Mucosa of stomach (tissue), 1 donor: Measurements from ENCODE around the gene MACROD2.

Experiments used
- H3K27me3 ChIP-seq: one replicate; pipeline ENCODE4 v1.7.0; 2013; ENCODE audit warnings: mild to moderate bottlenecking, low read length; ENCODE audit not compliant: control insufficient read depth, insufficient read depth
- H3K36me3 ChIP-seq: one replicate; pipeline ENCODE4 v1.7.0; 2013; ENCODE audit warnings: low read length; ENCODE audit not compliant: control insufficient read depth, insufficient read depth
- H3K4me1 ChIP-seq: one replicate; pipeline ENCODE4 v1.7.0; 2013; ENCODE audit warnings: mild to moderate bottlenecking, low read length; ENCODE audit not compliant: control insufficient read depth, insufficient read depth
- H3K4me3 ChIP-seq: one replicate; pipeline ENCODE4 v1.7.0; 2013; ENCODE audit warnings: low read length
- H3K9ac ChIP-seq: one replicate; pipeline ENCODE4 v1.7.0; 2013; ENCODE audit warnings: mild to moderate bottlenecking, low read length, moderate library complexity
- H3K9me3 ChIP-seq: one replicate; pipeline ENCODE4 v1.7.0; 2013; ENCODE audit warnings: mild to moderate bottlenecking, low read length, moderate library complexity; ENCODE audit not compliant: control insufficient read depth
- donor health status: Pancreatic carcinoma.

MACROD2 gene

GRCh38 chr20:14878676-14879019, 883.3 kb downstream of the MACROD2 start:
- H3K4me3 ChIP-seq, result no peak overlapping the region
- no peaks in the 10 kb centered on the region for H3K36me3 ChIP-seq
- H3K27me3 ChIP-seq, result no peaks in the 10 kb centered on the region
- no peaks in the 10 kb centered on the region for H3K9me3 ChIP-seq
- no peak overlapping the region for H3K9ac ChIP-seq
- peaks cover 4% of the 10 kb centered on the region for H3K4me1 ChIP-seq

DNA sequence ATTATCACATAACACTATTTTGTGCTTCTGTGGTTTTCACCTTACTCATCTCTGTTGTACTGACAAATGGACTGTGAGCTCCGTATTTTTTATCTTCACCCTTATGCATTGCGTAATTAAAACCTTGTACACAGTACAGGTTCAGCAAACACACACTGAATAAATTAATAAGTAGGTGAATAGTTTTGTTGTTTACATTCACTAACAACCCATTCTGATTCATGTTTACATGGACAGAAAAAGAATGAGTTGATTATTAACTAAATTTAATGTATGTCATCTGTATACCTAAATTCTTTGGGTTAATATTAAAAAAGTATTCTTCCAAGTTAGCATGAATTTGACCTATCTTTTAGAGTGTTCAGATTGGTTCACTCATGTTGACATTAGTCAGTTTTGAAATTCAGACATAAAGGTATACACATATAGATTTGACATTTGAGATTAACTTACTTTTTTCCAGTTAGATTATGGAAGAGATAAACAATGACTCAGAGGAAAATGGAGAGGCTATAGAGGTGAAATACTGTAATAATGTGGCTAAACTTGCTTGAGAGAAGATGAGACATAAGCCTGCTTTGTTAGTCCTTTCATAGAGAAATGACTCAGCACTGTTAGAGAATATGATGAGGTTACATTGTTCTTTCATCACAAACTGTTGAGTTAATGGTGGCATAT, 883.8 kb downstream of the MACROD2 start:
- H3K4me3 ChIP-seq, result no peak overlapping the region
- H3K9me3 ChIP-seq, result no peaks in the 10 kb centered on the region
- no peaks in the 10 kb centered on the region for H3K36me3 ChIP-seq
- H3K4me1 ChIP-seq, result peaks cover 4% of the 10 kb centered on the region
- H3K27me3 ChIP-seq, result no peaks in the 10 kb centered on the region
- no peak overlapping the region for H3K9ac ChIP-seq

DNA sequence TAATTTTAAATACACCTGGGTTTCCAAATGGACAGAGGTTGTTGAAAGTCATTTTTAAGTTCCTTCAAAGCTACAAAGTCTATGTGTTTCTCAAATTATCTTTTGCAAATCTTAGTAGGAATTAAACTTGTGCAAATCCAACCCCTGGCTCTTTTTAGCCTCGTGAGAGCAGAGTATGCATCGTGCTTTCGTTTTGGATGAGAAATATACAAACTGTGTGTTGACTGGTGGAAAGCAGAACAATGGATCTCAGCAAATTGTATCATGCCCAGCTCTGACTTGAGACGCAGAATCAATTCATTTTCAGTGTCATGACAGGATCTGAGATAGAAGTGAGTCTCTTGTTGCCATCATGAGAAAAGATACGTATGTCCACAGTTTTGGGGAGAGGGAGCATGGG, 884.5 kb downstream of the MACROD2 start:
- Histone ChIP-seq H3K27me3 (no peaks in the 10 kb centered on the region), H3K9ac (no peak overlapping the region), H3K4me1 (peaks cover 4% of the 10 kb centered on the region), H3K36me3 (no peaks in the 10 kb centered on the region), H3K4me3 (no peak overlapping the region), H3K9me3 (no peaks in the 10 kb centered on the region)

DNA sequence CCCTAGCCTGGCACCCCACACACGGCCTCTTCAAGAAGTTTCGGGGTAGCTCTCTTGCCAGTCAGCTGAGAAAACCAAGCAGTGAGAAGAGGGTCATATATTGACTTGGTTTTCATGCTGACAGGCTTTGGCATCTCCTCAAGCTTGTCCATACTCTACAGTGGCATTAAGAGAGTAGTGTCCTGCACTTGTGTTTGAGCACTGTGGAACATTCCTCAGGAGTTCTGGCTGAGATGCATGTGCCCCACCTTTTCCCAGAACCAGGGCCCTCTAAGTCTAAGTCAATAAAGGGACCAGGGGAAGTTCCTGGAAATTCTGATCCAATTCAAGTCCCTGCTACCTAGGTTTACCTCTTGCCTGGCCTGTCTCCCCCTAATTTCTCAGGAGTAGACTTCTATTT, 886.2 kb downstream of the MACROD2 start:
- Histone ChIP-seq H3K4me1 (peaks cover 4% of the 10 kb centered on the region), H3K4me3 (no peak overlapping the region), H3K36me3 (no peaks in the 10 kb centered on the region), H3K9me3 (no peaks in the 10 kb centered on the region), H3K27me3 (no peaks in the 10 kb centered on the region), H3K9ac (no peak overlapping the region)

GRCh38 chr20:14882157-14882556, 886.8 kb downstream of the MACROD2 start:
- no peaks in the 10 kb centered on the region for H3K9me3 ChIP-seq
- H3K4me1 ChIP-seq, result peaks cover 4% of the 10 kb centered on the region
- no peak overlapping the region for H3K9ac ChIP-seq

GRCh38 chr20:14882846-14883245, 887.5 kb downstream of the MACROD2 start:
- no peaks in the 10 kb centered on the region for H3K9me3 ChIP-seq
- H3K4me1 ChIP-seq, result peaks cover 4% of the 10 kb centered on the region

More at GRCh38 chr20:14882157-14882556, 886.8 kb downstream of the MACROD2 start:
- Histone ChIP-seq H3K36me3 (no peaks in the 10 kb centered on the region), H3K27me3 (no peaks in the 10 kb centered on the region), H3K4me3 (no peak overlapping the region)

GRCh38 chr20:14883324-14883723, 888.0 kb downstream of the MACROD2 start:
- Histone ChIP-seq H3K9ac (no peak overlapping the region), H3K27me3 (no peaks in the 10 kb centered on the region), H3K9me3 (no peaks in the 10 kb centered on the region), H3K36me3 (no peaks in the 10 kb centered on the region), H3K4me3 (no peak overlapping the region), H3K4me1 (peaks cover 4% of the 10 kb centered on the region)

More at GRCh38 chr20:14882846-14883245, 887.5 kb downstream of the MACROD2 start:
- H3K27me3 ChIP-seq, result no peaks in the 10 kb centered on the region
- no peak overlapping the region for H3K9ac ChIP-seq
- H3K36me3 ChIP-seq, result no peaks in the 10 kb centered on the region
- no peak overlapping the region for H3K4me3 ChIP-seq

- H3K4me3 ChIP-seq, result no peak overlapping the region
- H3K9ac ChIP-seq, result no peak overlapping the region
- no peaks in the 10 kb centered on the region for H3K9me3 ChIP-seq
- no peaks in the 10 kb centered on the region for H3K27me3 ChIP-seq
- H3K4me1 ChIP-seq, result no peaks in the 10 kb centered on the region
- no peaks in the 10 kb centered on the region for H3K36me3 ChIP-seq
These were observed 890.3 kb downstream of the MACROD2 start for GRCh38 chr20:14885661-14886060.

DNA sequence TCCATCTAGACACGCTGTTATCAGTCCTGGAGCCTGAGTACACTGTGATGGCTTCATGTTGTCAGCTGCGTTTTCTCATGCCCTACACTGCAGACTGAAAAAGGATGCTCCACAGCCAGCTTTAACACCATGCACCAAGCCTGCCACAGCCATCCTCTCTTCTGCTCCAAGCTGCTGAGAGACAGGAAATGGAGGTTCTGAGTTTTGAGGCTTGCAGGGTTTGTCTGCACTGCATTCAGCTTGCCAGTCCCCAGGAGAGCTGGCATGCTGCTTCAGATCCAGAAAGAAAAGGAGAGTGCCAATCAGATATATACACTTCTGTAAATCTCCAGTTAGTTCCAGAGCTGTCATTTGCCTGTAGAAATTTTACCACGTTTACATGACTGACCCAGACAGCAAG, 892.8 kb downstream of the MACROD2 start:
- Histone ChIP-seq H3K4me3 (no peak overlapping the region), H3K27me3 (no peaks in the 10 kb centered on the region), H3K4me1 (no peaks in the 10 kb centered on the region), H3K9me3 (no peaks in the 10 kb centered on the region), H3K9ac (no peak overlapping the region), H3K36me3 (no peaks in the 10 kb centered on the region)

DNA sequence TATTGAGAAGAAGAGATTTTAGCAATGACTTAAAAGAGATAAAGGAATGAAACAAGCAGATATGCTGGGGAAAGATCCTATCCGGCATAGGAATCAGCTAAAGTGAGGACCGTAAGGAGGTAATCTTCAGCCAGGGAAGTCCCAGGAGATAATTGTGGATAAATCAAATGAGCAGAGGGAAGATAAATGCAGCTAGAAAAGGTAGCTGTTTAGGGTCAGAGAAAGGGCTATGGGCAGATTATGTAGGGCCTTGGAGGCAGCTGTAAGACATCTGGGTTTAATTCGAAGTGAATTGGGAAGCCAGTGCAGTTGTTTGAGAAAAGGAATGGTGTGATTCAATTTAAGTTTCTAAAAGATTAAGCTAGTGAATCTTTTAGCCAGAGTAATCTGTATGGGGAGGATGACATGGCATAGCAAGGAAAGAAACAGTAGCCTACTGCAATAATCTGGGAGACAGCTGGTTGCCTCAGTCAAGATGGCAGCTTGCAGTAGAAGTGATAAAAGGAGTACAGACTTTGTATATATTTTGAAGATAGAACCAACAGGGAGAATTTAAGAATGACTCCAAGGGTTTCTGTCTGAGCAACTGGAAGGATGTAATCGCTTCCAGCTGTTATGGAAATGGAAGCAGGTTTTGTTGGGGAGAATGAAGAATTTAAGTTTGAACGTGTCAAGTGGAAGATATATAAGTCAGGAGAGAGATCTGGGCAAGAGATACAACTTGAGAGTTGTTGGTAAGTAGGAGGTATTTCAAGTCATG, 894.4 kb downstream of the MACROD2 start:
- no peak overlapping the region for H3K4me3 ChIP-seq
- no peaks in the 10 kb centered on the region for H3K27me3 ChIP-seq
- no peaks in the 10 kb centered on the region for H3K4me1 ChIP-seq
- H3K9ac ChIP-seq, result no peak overlapping the region
- H3K9me3 ChIP-seq, result no peaks in the 10 kb centered on the region
- no peaks in the 10 kb centered on the region for H3K36me3 ChIP-seq

GRCh38 chr20:14890713-14891112, 895.4 kb downstream of the MACROD2 start:
- no peaks in the 10 kb centered on the region for H3K36me3 ChIP-seq
- no peaks in the 10 kb centered on the region for H3K9me3 ChIP-seq
- no peaks in the 10 kb centered on the region for H3K4me1 ChIP-seq
- H3K9ac ChIP-seq, result no peak overlapping the region
- H3K4me3 ChIP-seq, result no peak overlapping the region
- no peaks in the 10 kb centered on the region for H3K27me3 ChIP-seq

DNA sequence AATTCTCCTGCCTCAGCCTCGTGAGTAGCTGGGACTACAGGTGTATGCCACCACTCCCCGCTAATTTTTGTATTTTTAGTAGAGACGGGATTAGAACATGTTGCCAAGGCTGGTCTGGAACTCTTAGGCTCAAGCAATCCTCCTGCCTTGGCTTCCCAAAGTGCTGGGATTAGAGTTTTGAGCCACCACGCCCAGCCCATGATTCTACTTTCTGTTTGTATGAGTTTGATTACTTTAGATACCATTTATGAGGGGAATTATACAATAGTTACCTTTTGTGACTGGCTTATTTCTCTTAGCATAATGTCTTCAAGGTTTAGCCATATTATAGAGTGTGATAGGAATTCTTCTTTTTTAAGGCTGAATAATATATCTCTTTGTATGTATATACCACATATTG, 897.5 kb downstream of the MACROD2 start:
- Histone ChIP-seq H3K36me3 (no peaks in the 10 kb centered on the region), H3K4me3 (no peak overlapping the region), H3K9ac (no peak overlapping the region), H3K27me3 (no peaks in the 10 kb centered on the region), H3K9me3 (no peaks in the 10 kb centered on the region), H3K4me1 (no peaks in the 10 kb centered on the region)
